NCI-H460 (cell line): Measurements from ENCODE around the gene SHLD1. TPM values are rescaled to one million over a fixed set of nuclear protein-coding genes. Genes with fewer than 3 reads are reported as not detected.

Experiments used
- DNase-seq: peaks from one replicate; pipeline ENCODE4 v3.0.0-alpha.2; 2016; ENCODE audit warnings: low read depth; ENCODE audit errors: extremely low read depth
- total RNA-seq: library from RNA; depleted of rRNA; stranded (reverse); fragments of >200 nt; shearing (Covaris generic); gene quantifications from 2 replicates; pipeline ENCODE4 v1.2.3, GENCODE V29; 2014

Gene SHLD1
- total RNA-seq, 1 experiment from 2014 or later: 4.8 TPM

- no peak for DNase-seq
Measured at GRCh38 chr20:5809495-5809894, 59.3 kb downstream of the SHLD1 start.

GRCh38 chr20:5810800-5811422 lies 60.7 kb downstream of the SHLD1 start:
- no peak for DNase-seq

- DNase-seq: no peak
Measured at GRCh38 chr20:5811746-5812145, 61.5 kb downstream of the SHLD1 start.

GRCh38 chr20:5818346-5818681 lies 68.1 kb downstream of the SHLD1 start:
- no peak for DNase-seq

- DNase-seq: no peak
Measured at GRCh38 chr20:5820738-5821137, 70.5 kb downstream of the SHLD1 start.

GRCh38 chr20:5821627-5822215 lies 71.5 kb downstream of the SHLD1 start:
- no peak for DNase-seq

- no peak for DNase-seq
Measured at GRCh38 chr20:5822569-5822968, 72.4 kb downstream of the SHLD1 start.

GRCh38 chr20:5825130-5825719 lies 75.0 kb downstream of the SHLD1 start:
- DNase-seq: no peak

- no peak for DNase-seq
Measured at GRCh38 chr20:5827098-5827853, 77.1 kb downstream of the SHLD1 start.

- DNase-seq: no peak
Measured at GRCh38 chr20:5827861-5828260, 77.7 kb downstream of the SHLD1 start.

- DNase-seq: no peak
Measured at GRCh38 chr20:5829241-5829809, 79.1 kb downstream of the SHLD1 start.

- no peak for DNase-seq
Measured at GRCh38 chr20:5831539-5832237, 81.5 kb downstream of the SHLD1 start.

- no peak for DNase-seq
Measured at GRCh38 chr20:5833309-5833941, 83.2 kb downstream of the SHLD1 start.

GRCh38 chr20:5834436-5835005 lies 84.3 kb downstream of the SHLD1 start:
- no peak for DNase-seq

- DNase-seq: no peak
Measured at GRCh38 chr20:5835321-5835821, 85.2 kb downstream of the SHLD1 start.

- no peak for DNase-seq
Measured at GRCh38 chr20:5835871-5836270, 85.7 kb downstream of the SHLD1 start.

GRCh38 chr20:5836569-5836968 lies 86.4 kb downstream of the SHLD1 start:
- DNase-seq: no peak

- no peak for DNase-seq
Measured at GRCh38 chr20:5840411-5841002, 90.3 kb downstream of the SHLD1 start.

GRCh38 chr20:5841522-5841921 lies 91.3 kb downstream of the SHLD1 start:
- DNase-seq: no peak
